ENCODE measurements around the gene ETV6. TPM values are rescaled to one million over a fixed set of nuclear protein-coding genes. Genes with fewer than 3 reads are reported as not detected.
A peak's percentile ranks its signal among the peaks of the same experiment; 100 is the strongest.

ETV6 gene
- total RNA-seq, 6 donors from 2014 or later, result 22.2 to 93.2 (median 37.5) TPM

DNA sequence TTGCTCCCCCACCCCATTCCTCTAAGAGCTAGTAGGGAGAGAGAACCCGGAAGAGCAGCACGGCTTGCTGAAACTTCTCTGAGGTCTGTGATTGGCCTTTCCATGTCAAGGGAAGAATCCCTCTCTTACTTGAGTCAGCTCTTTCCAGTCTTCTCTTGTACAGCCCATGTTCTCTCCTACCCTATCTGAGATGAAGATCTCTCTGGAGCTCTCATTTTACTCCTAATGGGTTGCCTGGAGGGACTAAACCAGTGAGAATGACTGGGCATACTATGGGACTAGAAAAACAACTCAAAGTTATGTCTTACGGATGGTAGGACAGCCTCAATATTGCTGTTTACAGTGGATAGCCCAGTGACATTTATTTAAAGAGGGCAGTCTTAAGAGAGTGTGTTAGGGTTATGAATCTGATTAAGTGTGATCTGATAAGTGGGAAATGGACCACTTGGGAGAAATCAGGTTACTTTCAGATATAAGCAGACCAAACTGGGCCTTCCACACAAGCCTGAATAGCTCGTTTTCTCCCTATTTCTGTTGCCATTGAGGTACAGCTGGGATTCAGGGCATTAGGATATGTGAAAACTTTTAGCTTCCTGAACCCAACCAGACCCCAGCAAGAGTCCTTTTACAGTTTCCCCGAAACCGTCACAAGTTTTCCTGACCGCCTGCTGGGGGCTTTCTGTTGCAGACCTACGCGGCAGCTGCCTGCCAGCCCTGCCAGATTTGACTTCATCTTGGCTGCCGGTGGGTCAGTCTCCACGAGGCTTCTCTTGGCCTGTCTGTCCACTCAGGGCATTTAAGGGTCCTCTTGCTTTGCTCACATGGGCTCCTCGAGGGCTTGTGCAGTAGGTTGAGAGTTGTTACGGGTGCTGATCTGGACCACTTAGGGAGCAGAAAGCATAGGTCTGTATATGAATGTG lies 16.9 kb downstream of the ETV6 start:
- no peaks in the 10 kb centered on the region for H3K9me3 ChIP-seq
- TF ChIP-seq POLR2AphosphoS5 (IDR thresholded peaks at IDR 0.05), result no peak
- ATAC-seq (ENCODE audit: low FRiP score in 2 of 2) (no peak), DNase-seq (peak in 1 of 2 donors; percentile 9)
- H3K4me3 ChIP-seq, result no peak overlapping the region
- H3K27me3 ChIP-seq, result no peaks in the 10 kb centered on the region
- peaks cover 33 to 54% (median 51%) of the 10 kb centered on the region in 4 donors for H3K4me1 ChIP-seq
- peak overlapping the region in 3 of 4 donors; percentile 24 to 68 (median 34) for H3K27ac ChIP-seq
- WGBS, 2 donors, result 73 to 84% methylated on average over 10 to 13 of the region's 13 CpGs
- peaks cover 0 to 3% (median 0%) of the 10 kb centered on the region in 4 donors for H3K36me3 ChIP-seq

GRCh38 chr12:11667171-11667570 lies 17.7 kb downstream of the ETV6 start:
- ATAC-seq (ENCODE audit: low FRiP score in 2 of 2), result peak; percentile 49 to 70
- H3K36me3 ChIP-seq, result no peaks in the 10 kb centered on the region
- peaks cover 30 to 46% (median 46%) of the 10 kb centered on the region in 4 donors for H3K4me1 ChIP-seq
- 73 to 83% methylated on average over 5 of the region's 5 CpGs for WGBS, 2 donors
- H3K27ac ChIP-seq, result peak overlapping the region in 2 of 4 donors; percentile 34 to 68
- DNase-seq, result peak in 1 of 2 donors; percentile 25
- no peaks in the 10 kb centered on the region for H3K9me3 ChIP-seq
- H3K27me3 ChIP-seq, result no peaks in the 10 kb centered on the region
- no peak for TF ChIP-seq POLR2AphosphoS5 (IDR thresholded peaks at IDR 0.05)
- no peak for TF ChIP-seq POLR2A (IDR thresholded peaks at IDR 0.05)
- no peak for TF ChIP-seq EP300 (IDR thresholded peaks at IDR 0.05)
- TF ChIP-seq, protein P1, sequence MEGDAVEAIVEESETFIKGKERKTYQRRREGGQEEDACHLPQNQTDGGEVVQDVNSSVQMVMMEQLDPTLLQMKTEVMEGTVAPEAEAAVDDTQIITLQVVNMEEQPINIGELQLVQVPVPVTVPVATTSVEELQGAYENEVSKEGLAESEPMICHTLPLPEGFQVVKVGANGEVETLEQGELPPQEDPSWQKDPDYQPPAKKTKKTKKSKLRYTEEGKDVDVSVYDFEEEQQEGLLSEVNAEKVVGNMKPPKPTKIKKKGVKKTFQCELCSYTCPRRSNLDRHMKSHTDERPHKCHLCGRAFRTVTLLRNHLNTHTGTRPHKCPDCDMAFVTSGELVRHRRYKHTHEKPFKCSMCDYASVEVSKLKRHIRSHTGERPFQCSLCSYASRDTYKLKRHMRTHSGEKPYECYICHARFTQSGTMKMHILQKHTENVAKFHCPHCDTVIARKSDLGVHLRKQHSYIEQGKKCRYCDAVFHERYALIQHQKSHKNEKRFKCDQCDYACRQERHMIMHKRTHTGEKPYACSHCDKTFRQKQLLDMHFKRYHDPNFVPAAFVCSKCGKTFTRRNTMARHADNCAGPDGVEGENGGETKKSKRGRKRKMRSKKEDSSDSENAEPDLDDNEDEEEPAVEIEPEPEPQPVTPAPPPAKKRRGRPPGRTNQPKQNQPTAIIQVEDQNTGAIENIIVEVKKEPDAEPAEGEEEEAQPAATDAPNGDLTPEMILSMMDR (IDR thresholded peaks at IDR 0.05), result no peak
- no peak overlapping the region for H3K4me3 ChIP-seq

GRCh38 chr12:11668611-11669010 lies 19.1 kb downstream of the ETV6 start:
- Histone ChIP-seq H3K9me3 (no peaks in the 10 kb centered on the region), H3K27me3 (no peaks in the 10 kb centered on the region), H3K4me1 (peaks cover 34 to 47% (median 41%) of the 10 kb centered on the region in 4 donors), H3K36me3 (no peaks in the 10 kb centered on the region), H3K27ac (peak overlapping the region in 1 of 4 donors; percentile 42), H3K4me3 (no peak overlapping the region)
- no peak for ATAC-seq (ENCODE audit: low FRiP score in 2 of 2)
- TF ChIP-seq POLR2AphosphoS5 (IDR thresholded peaks at IDR 0.05) (no peak), EP300 (IDR thresholded peaks at IDR 0.05) (no peak), POLR2A (IDR thresholded peaks at IDR 0.05) (no peak)
- TF ChIP-seq, protein P1 (IDR thresholded peaks at IDR 0.05), result no peak
- no peak for DNase-seq
- WGBS, 2 donors, result 53 to 66% methylated on average over 6 of the region's 6 CpGs

GRCh38 chr12:11669348-11669747 lies 19.9 kb downstream of the ETV6 start:
- Histone ChIP-seq H3K27me3 (no peaks in the 10 kb centered on the region), H3K27ac (peak overlapping the region in 1 of 4 donors; percentile 42), H3K36me3 (no peaks in the 10 kb centered on the region), H3K9me3 (no peaks in the 10 kb centered on the region), H3K4me3 (no peak overlapping the region), H3K4me1 (peaks cover 41 to 48% (median 45%) of the 10 kb centered on the region in 4 donors)
- no peak for DNase-seq
- WGBS, 2 donors, result 59 to 61% methylated on average over 5 of the region's 5 CpGs
- ATAC-seq (ENCODE audit: low FRiP score in 2 of 2), result no peak
- no peak for TF ChIP-seq POLR2A (IDR thresholded peaks at IDR 0.05)
- TF ChIP-seq, protein P1 (IDR thresholded peaks at IDR 0.05), result no peak
- TF ChIP-seq POLR2AphosphoS5 (IDR thresholded peaks at IDR 0.05), result no peak
- no peak for TF ChIP-seq EP300 (IDR thresholded peaks at IDR 0.05)

Measured in upper lobe of left lung (tissue), 6 donors.